ENCODE data around the gene MRPL2.

The MRPL2 gene

GRCh38 chr6:43021270-43022047 lies 37.8 kb downstream of the MRPL2 start, which contains the start of gene RRP36 (continued):
- TF ChIP-seq ZNF391 (tag by site-specific recombination; IDR thresholded peaks at IDR 0.05; ENCODE audit: borderline replicate concordance, low read depth) (peak; percentile 35; the same call in 1 of the 2 replicates), ZNF416 (tag by site-specific recombination; IDR thresholded peaks at IDR 0.05) (no peak)

- H3K36me3 ChIP-seq (ENCODE audit: control insufficient read depth in 2 of 2, insufficient read depth in 1 of 2, low read length in 2 of 2): peaks cover 52 to 77% of the 10 kb centered on the region in 2 experiments
- CTCF ChIA-PET: interaction anchor here (0.8 to 2.3 kb wide), 8 partner anchors 10 to 123 kb away, joined by 3 to 11 read pairs (median 4); no protein-coding TSS in a partner anchor
- peak overlapping the region; percentile 91 for H3K4me3 ChIP-seq (ENCODE audit: low read depth, low read length)
- no peaks in the 10 kb centered on the region for H3K9me3 ChIP-seq (ENCODE audit: control insufficient read depth, insufficient read depth, low read depth, low read length)
- POLR2A ChIA-PET: interaction anchor here (0.5 to 9.2 kb wide), 21 partner anchors 7 to 1048 kb away, joined by 3 to 66 read pairs (median 5); partner anchors contain the start of genes CNPY3, CUL7, GNMT and KLC4
- peak overlapping the region; percentile 86 for H3K27ac ChIP-seq (ENCODE audit: extremely low read depth, low read depth, low read length)
- peaks cover 9% of the 10 kb centered on the region for H3K4me1 ChIP-seq (ENCODE audit: control insufficient read depth, insufficient read depth, low read length)
- TF ChIP-seq ZNF777 (tag by site-specific recombination; IDR thresholded peaks at IDR 0.05; ENCODE audit: borderline replicate concordance) (no peak), WT1 (tag by site-specific recombination; IDR thresholded peaks at IDR 0.05) (no peak), ZNF768 (tag by site-specific recombination; IDR thresholded peaks at IDR 0.05) (no peak), OVOL3 (tag by site-specific recombination; IDR thresholded peaks at IDR 0.05) (no peak), EGR2 (tag by site-specific recombination; IDR thresholded peaks at IDR 0.05; ENCODE audit: low read depth) (no peak), ZBTB17 (tag by site-specific recombination; IDR thresholded peaks at IDR 0.05) (peak; percentile 57), ZNF654 (tag by site-specific recombination; IDR thresholded peaks at IDR 0.05; ENCODE audit: low read depth) (no peak), ZNF24 (tag by site-specific recombination; IDR thresholded peaks at IDR 0.05) (no peak), ZNF16 (tag by site-specific recombination; IDR thresholded peaks at IDR 0.05; ENCODE audit: low read depth) (no peak), ZNF629 (tag by site-specific recombination; IDR thresholded peaks at IDR 0.05) (no peak), KLF7 (tag by site-specific recombination; IDR thresholded peaks at IDR 0.05; ENCODE audit: borderline replicate concordance) (no peak), ZNF670 (tag by site-specific recombination; IDR thresholded peaks at IDR 0.05; ENCODE audit: low read depth) (no peak), ZNF404 (tag by site-specific recombination; IDR thresholded peaks at IDR 0.05) (no peak), ZNF561 (tag by site-specific recombination; IDR thresholded peaks at IDR 0.05; ENCODE audit: borderline replicate concordance) (no peak), ZSCAN4 (tag by site-specific recombination; IDR thresholded peaks at IDR 0.05) (no peak), ZNF692 (tag by site-specific recombination; IDR thresholded peaks at IDR 0.05) (no peak), ZNF18 (tag by site-specific recombination; IDR thresholded peaks at IDR 0.05) (no peak), ZNF184 (tag by site-specific recombination; IDR thresholded peaks at IDR 0.05) (no peak), ZNF19 (tag by site-specific recombination; IDR thresholded peaks at IDR 0.05; ENCODE audit: low read depth) (no peak), KLF8 (tag by site-specific recombination; IDR thresholded peaks at IDR 0.05) (no peak), ZNF239 (tag by site-specific recombination; IDR thresholded peaks at IDR 0.05) (no peak), ZNF837 (tag by site-specific recombination; IDR thresholded peaks at IDR 0.05) (no peak), ZNF473 (tag by site-specific recombination; IDR thresholded peaks at IDR 0.05) (no peak), ZNF555 (tag by site-specific recombination; conservative IDR thresholded peaks at IDR 0.05) (no peak), ZNF37A (tag by site-specific recombination; IDR thresholded peaks at IDR 0.05) (no peak), ZNF23 (tag by site-specific recombination; IDR thresholded peaks at IDR 0.05; ENCODE audit: borderline replicate concordance) (no peak)
- TF ChIP-seq, protein P1, sequence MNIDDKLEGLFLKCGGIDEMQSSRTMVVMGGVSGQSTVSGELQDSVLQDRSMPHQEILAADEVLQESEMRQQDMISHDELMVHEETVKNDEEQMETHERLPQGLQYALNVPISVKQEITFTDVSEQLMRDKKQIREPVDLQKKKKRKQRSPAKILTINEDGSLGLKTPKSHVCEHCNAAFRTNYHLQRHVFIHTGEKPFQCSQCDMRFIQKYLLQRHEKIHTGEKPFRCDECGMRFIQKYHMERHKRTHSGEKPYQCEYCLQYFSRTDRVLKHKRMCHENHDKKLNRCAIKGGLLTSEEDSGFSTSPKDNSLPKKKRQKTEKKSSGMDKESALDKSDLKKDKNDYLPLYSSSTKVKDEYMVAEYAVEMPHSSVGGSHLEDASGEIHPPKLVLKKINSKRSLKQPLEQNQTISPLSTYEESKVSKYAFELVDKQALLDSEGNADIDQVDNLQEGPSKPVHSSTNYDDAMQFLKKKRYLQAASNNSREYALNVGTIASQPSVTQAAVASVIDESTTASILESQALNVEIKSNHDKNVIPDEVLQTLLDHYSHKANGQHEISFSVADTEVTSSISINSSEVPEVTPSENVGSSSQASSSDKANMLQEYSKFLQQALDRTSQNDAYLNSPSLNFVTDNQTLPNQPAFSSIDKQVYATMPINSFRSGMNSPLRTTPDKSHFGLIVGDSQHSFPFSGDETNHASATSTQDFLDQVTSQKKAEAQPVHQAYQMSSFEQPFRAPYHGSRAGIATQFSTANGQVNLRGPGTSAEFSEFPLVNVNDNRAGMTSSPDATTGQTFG (tag by site-specific recombination; IDR thresholded peaks at IDR 0.05; ENCODE audit: borderline replicate concordance): no peak
These were observed 38.4 kb downstream of the MRPL2 start for GRCh38 chr6:43020847-43021246.

Measured in HEK293 (cell line).